Activated effector memory CD4-positive, alpha-beta T cell treated with Interleukin-2 at 50 U/mL for 16 hours (primary cell): ENCODE results near the gene DNMT1.
"Not testable (repeated sequence)": the region's sequence is repeated elsewhere in the genome, so short reads cannot be mapped to it uniquely, and the experiment has no call there.

ENCODE experiments used
- DNase-seq: peaks from one replicate; pipeline ENCODE4 v3.0.0-alpha.2; 2020

The DNMT1 gene

DNA sequence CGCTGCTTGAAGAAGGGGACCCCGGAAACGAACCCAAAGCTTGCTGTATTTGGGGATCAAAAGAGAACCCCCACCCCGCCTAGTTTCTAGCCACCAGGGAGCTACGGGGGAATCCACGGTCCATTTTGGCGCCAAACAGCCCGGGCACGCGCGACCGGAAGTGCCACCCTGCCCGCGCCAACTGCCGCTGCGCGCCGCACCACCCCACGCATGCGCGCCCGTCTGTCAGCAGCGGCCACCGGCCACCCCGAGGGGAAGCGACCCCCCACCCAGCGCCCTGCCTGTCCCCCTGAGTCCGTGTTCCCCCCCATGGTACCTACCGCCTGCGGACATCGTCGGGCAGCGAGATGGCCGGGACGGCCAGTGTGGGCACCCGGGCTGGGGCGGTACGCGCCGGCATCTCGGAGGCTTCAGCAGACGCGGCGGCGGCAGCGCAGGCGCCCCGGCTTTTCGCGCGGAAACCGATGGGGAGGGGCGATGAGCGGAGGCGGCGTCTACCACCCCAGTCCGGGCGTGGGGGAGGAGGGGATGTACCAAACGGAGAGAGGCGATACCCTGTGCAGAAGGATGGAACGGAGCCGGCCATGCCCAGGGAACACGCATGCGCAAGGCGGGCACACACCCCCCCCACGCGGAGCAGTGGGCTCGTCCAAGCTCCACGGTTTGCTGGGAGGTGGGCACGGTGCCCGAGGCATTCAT is at the start of gene DNMT1:
Gene DNMT1 (minus strand): TSS at position 454 of the 699 bp plus-strand sequence. CDS start 54 bp downstream, at position 400.
- peak; percentile 96 for DNase-seq

DNA sequence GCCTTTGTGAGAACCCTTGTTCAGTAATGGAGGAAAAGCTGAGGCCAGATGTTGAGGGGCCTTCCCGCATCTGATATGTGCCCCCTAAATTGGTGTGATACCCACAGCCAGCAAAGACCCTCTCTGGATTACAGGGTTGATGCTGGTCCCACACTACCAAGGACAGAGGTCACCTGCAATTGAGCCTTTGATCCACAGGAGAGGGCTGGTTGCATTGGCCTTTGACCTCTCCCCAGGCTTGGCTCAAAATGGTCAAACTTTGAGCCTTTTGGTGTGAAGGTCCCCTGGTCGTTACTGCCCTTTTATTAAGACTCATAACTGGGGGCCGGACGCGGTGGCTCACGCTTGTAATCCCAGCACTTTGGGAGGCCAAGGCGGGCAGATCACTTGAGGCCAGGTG is 48.9 kb upstream of the DNMT1 start:
- DNase-seq = no peak

DNA sequence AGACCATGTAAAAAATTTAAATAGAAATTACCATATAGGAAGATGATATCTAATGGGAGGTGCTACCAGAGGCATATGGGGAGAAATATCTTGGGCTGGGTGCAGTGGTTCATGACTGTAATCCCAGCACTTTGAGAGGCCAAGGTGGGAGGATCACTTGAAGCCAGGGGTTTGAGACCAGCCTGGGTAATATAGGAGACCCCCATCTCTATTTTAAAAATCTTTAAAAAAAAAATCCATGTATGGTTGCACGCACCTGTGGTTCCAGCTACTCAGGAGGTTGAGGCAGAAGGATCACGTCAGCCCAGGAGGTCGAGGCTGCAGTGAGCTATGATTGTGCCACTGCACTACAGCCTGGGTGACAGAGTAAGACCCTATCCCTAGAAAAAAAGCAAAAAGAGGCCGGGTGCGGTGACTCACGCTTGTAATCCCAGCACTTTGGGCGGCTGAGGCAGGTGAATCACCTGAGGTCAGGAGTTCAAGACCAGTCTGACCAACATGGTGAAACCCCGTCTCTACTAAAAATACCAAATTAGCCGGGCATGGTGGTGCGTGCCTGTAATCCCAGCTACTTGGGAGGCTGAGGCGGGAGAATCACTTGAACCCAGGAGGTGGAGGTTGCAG is 47.2 kb upstream of the DNMT1 start:
- DNase-seq = not testable (repeated sequence)

DNA sequence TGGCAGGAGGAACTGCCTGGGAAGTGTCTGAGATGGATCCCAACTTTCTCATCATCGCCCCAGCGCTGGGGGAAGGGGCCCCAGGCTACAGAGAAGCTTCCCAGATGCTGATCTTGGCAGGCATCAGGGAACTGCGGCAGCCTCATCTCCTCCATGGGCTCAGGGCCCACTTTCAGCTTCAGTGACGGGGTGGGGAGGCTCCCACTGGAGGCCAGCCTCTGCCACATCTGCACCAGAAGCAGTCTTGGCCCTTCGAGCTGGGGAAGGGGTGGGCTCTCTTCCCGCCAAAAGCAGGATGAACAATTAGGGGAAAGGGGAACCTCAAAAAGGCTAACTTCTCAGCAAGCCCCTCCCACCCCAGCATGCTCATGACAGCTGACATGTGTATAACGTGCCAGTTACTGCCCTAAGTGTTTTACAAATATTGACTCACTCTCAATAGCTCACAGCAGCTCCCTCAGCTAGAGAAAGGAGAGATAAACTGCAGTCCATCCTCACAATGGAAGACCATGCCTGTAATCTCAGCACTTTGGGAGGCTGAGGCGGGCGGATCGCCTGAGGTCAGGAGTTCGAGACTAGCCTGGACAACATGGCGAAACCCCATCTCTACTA is 43.5 kb upstream of the DNMT1 start:
- DNase-seq = no peak

DNA sequence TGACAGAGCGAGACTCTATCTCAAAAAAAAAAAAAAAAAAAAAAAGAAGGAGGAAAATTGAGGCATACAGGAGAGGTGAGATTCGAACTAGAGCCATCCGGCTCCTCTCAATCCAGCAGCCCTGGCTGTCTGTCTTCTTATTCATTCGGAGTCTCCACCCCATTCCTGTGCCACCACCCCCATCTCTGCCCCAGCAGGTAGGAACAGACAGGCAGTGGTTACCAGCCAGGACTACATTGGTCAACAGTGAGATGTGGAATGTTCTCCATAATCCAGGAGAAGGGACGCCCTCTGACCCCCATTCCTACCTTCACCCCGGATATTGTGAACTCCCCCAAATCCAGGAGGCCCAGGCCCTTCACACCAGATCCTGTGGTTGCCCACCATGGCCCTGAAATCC is 42.9 kb upstream of the DNMT1 start:
- DNase-seq = no peak

DNA sequence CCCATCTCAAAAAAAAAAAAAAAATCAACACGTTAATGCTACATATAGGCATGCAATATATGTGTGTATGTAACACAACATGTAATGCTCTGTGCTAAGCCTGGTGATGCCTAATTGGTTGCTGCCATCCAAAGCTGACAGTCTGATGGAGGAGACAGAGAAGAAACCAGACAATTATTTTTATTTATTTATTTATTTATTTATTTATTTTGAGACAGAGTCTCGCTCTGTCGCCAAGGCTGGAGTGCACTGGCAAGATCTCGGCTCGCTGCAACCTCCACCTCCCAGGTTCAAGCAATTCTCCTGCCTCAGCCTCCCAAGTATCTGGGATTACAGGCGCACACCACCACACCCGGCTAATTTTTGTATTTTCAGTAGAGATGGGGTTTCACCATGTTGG is 40.7 kb upstream of the DNMT1 start:
- not testable (repeated sequence) for DNase-seq

DNA sequence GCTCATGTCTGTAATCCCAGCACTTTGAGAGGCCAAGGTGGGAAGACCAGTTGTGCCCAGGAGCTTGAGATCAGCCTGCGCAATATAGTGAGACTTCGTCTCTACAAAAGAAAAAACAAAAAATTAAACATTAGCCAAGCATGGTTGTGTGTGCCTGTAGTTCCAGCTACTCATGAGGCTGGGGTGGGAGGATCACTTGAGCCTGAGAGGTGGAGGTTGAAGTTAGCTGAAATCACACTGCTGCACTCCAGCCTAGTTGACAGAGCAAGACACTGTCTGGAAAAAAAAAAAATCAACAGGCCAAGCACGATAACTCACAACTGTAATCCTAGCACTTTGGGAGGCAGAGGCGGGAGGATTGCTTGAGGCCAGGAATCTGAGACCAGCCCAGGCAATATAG is 40.2 kb upstream of the DNMT1 start:
- DNase-seq = no peak

DNA sequence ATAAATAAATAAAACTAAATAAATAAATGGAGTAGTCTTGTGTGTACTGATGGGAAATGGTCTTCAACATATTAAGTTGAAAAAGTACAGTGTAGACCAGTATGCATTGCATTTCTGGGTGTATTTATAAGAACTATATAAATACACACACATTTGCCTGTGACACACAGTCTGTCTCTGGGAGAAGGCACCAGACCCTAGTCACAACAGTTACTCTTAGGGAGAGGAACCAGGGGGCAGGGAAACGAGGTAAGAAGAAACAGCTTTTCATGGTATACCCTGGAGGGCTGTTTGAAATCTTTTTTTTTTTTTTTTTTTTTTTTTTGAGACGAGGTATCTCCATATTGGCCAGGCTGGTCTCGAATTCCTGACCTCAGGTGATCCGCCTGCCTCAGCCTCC is 39.2 kb upstream of the DNMT1 start:
- no peak for DNase-seq

DNA sequence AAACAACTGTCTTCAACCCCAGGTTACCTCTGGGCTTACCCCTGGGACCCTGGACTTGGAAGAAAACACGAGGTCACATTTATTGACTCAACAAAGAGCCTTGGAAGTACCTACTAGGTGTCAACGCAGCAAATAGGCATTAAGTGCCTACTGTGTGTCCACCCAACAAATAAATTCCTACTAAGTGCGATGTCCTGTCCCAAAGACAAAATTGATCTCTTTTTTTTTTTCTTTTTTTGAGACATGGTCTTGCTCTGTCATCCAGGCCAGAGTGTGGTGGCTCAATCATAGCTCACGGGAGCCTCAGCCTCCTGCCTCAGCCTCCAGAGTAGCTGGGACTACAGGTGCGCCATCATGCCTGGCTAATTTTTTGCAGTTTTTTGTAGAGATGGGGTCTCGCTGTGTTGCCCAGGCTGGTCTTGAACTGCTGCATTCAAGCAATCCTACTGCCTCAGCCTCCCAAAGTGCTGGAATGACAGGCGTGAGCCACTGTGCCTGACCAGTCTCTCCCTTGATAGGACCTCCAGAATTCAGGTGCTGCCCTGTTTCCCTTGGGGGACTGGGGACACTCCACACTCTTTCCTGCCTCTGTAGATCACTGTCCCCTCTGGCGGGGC is 37.0 kb upstream of the DNMT1 start:
- no peak for DNase-seq

DNA sequence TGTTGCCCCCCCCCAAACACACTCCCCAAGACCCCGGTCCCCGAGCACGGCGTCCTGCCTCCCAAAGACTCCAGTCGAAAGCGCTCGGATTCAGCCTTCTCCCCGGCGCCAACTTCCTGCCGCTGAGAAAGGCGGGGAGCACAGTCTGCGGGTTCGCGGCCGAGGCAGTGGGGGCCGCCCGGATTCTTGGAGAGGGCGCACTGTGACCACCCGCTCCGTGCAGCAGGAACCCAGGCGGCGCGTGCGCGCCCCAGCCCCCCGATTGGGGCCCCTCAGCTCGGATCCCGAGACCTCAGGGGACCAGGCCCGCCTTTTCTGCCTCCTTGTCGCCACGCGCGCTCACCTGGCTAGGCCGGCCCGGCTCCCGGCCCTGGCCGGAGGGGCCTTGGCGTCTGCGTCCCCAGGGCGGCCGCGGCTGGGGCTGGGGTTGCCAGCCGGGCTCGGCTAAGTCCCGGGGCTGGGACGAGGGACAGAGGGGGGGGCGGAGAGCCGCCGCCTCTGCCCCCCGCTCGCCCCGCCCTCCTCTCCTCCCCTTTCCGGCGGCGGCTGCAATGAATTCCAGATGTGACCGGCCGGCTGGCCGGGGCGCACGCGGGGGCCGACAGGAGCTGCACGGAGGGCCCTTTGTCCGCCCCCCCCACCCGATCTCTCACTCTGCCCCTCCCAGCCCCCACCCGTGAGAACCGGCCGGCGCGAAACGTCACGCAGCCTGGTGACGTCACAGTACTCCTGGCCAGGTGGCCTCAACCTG is 36.3 kb upstream of the DNMT1 start, which contains the start of gene S1PR2:
Gene S1PR2 (minus strand): TSS at position 471 of the 751 bp plus-strand sequence. CDS start 6,426 bp downstream, outside the sequence.
- DNase-seq = peak; percentile 52

DNA sequence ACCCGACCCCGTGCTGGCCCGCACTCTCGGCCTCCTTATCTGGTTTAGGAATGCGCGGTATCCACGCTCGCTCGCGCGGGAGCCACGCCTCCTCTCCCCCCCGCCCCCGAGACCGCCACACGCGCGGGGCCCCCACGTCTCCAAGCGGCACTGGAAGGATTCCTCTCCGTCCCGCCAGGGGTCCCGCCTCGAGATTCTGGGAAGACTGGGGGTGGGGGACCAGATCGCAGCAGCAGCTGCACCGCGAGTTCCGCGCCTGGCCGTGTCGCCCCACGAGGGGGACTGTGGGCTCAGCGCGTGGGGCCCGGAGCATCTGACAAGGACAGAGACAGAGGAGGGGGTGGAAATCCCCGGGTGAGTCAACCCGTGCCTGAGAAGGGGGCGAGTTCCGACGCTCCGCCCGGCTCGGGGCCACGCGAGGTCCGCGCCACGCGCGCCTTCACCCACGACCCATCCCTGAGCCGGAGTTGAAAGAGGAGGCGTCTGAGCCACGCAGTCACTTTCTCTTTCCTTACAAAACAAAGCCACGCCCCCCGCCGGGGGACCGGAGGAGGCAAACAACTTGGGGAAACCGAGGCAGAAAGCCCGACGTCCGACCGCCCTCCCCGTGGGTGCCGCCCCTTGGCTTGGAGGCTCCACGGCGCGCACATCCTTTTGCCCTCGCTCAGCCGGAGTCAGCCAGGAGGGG is 35.6 kb upstream of the DNMT1 start:
- peak; percentile 37 for DNase-seq

DNA sequence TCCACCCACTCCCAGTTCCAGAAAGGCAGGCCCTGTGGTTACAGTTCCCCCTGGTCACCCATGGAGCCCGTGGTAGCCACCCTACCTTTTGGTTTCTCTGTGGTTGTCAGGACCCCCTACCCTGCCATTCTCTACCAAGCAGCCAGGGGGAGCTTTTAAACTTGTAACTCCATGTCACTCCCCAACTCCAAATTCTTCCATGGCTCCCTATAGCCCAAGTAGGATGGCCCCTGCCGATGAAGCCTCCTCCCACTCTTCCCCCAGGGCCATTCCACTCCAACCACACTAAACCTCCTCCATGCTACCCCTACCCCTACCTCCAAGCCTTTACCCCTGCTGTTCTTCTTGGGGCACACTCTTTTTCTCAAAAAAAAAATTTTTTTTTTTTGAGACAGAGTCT is 34.2 kb upstream of the DNMT1 start:
- DNase-seq = peak; percentile 31

DNA sequence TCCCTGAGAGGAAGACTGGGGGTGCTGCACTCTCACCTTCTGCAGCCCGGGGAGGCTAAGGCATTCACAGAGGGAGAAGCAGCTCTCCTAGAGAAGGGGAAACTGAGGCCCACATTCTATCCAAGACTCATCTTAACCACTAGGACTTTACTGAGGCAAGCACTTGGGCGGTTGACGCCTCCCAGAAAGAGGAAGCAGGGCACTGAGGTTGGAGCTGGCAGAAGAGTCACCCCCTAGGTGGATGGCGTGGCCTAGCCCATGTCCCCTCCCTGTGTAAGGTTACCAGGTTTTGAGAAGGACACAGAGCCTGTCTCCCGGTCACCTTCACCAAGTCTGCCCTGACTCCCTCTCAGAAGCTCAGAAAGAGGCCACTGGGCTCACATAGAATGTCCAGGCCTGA is 33.6 kb upstream of the DNMT1 start:
- DNase-seq = no peak

DNA sequence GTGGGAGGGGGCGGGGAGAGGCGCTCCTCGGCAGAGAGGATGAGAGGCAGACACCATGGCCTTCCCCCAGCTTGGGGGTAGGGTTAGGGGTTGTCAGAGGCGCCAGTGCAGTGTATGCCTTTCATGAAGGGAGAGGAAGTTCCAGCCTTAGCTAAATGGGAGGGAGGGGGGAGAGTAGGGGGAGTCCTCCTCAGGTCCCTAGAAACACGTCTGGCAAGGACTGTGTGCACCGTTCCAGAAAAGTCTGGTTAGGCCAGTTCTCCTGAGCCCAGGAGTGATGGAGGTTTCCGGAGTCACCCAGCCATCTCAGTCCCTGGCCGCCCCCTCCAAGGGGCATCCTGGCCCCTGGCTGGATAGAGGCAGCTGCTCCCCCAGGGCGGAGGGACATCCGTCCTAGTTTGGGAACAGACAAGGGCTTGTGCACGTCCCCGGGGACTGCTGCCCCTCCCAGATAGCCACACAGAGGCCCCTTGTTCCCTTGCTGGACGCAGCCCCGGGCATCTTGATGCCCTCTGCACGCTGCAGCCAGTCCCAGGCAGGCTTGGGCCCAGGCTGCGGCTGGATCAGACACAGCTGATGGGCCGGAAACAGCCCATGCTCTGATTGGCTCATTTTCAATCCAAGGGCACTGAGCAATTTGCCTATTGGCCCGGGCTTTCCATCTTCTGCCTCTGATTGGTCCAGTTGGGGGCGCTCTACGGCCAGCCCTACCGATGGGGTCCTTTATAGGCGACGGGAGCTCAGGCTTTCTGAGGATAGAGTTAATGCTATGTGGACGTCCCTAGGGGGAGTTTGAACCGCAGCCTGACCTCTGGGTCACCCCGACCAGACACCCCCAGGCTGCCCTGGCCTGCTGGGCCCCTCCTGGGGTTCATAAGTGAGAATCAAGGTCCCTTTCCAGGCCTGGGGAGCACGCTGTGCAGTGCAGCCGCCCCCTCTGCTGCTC is 32.5 kb upstream of the DNMT1 start:
- DNase-seq = no peak

DNA sequence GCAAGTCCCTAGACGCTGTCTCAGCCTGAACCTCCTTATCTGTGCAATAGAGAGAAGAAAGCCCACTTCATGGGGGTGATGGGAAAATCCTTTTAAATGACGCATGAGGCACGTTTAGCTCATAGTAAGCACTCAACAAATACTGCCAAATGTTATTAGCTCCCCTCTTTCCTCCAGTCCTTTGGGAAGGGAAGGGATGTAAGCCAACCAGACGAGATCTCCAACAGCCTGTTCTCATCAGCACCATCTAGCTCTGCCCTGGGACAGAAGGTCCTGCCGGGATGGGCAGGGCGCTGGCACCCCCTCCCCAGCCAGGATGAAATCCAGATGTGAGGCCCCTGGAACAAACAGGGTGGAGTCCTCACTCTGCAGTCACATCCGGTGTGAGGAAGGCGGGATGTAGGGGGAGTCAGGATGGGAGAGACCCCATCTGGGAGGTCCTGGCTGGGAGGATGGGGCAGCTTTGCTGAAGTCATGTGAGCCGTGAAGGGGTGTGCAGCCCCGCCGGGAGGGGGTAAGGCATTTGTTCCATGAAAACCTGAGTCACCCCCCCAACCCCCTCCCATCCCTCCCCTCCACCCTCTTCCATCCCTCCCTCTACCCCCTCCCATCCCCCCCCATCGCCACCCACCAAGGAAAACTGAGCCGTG is 31.7 kb upstream of the DNMT1 start:
- no peak for DNase-seq

DNA sequence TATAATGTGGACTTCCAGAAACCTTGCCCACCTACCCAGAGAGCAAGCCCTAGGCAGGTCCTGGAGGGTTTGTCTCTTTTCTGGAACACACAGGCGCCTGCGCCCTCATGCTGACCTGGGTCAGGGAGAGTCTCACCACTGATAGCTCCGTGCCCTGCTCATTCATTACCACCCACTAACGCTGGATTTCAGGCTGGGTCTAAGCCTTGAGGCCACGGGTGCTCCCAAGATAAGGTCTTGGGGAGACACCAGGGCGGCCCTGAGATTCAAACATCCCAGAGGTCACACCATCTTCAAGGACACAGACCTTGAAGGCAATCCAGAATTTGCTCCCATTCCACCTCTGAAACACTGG is 31.2 kb upstream of the DNMT1 start:
- DNase-seq = no peak

DNA sequence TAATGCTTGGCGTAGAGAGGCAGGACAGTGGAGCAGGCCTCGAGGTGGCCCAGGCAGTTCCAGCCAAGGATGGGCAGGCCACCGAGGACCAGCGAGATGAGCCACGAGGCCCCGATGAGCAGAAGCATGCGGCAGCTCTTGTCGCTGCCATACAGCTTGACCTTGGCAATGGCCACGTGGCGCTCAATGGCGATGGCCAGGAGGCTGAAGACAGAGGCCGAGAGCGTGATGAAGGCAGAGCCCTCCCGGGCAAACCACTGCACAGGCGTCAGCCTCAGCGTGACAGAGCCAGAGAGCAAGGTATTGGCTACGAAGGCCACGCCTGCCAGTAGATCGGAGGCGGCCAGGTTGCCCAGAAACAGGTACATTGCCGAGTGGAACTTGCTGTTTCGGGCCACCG is 29.6 kb upstream of the DNMT1 start:
- DNase-seq = no peak

DNA sequence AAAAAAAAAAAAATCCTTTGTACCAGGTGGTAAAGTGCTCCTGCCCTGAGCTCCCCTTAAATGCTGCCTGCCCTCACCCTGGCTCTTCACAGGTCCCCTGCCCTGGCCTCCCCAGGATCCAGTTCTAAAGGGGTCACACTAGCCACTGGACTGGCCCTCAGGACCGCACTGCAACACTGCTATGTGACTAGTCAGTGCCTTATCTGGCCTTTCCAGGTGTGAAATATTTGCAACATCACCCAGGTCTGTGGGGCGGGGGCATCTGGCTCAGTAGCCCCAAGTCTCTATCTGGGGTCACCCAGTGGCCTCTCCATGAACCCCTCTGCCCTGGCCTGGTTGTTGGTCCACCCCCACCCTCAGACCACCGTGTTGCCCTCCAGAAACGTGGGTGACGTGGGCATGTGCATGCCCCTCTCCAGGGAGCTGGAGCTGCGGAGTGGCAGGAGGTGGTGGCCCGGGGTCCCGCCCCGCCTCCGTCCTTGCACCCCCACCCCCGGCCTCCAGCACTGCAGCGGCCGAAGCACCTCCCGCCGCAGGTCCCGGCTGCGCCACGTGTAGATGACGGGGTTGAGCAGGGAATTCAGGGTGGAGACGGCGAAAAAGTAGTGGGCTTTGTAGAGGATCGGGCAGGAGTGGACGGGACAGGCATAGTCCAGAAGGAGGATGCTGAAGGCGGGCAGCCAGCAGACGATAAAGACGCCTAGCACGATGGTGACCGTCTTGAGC is 28.9 kb upstream of the DNMT1 start:
- no peak for DNase-seq

DNA sequence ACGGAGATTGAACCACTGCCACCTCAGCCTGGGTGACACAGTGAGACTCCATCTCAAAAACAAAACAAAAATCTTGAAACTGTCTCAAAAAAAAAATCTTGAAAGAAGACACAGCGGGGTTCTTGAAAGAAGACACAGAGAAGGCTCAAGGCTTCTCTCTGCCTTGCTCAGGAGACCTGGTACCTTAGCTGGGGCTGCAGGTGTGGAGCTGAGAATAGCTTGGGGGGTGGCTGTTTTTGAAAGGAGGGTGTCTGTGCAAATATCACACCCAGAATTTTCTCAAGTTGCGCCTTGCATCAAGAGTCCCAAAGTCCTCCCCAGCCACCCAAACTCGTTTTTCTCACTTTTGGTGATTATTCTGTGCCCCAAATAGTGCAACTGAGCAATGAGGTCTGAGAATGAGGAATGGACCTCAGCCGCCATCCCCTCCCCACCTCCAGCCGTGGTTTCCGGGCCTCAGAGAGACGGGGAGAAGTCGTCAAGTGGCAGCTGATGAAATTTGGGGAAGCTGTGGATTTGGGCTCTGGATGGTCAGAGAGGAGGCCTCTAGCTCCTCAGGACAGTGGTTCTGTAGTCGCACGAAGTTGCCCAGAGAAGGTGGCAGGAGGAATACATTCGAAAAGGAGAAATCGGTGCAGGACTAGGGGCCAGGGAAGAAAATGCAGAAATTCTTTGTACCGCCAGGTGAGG is 27.6 kb upstream of the DNMT1 start:
- DNase-seq = no peak
